D721Med (cell line): Measurements from ENCODE around the gene ZNHIT6.

Experiments used
- DNase-seq: peaks from one replicate; pipeline ENCODE4 v3.0.0; 2011; ENCODE audit warnings: low spot score; ENCODE audit not compliant: insufficient read length
- FAIRE-seq: peaks from 2 replicates; lab custom pipeline; 2011; peaks lifted over from hg19 to GRCh38; lab: Jason Lieb, UNC
- CTCF ChIP-seq: IDR thresholded peaks from 2 replicates; pipeline ENCODE4 v1.5.1; 2012; ENCODE audit warnings: mild to moderate bottlenecking, control low read depth; ENCODE audit not compliant: insufficient read depth; ENCODE audit errors: missing control alignments

ZNHIT6 gene

GRCh38 chr1:85621430-85621829, 86.8 kb downstream of the ZNHIT6 start:
- no peak for FAIRE-seq
- DNase-seq = no peak
- no peak for TF ChIP-seq CTCF

- no peak for TF ChIP-seq CTCF
- FAIRE-seq (no peak), DNase-seq (no peak)
Measured at GRCh38 chr1:85617633-85618100, 90.6 kb downstream of the ZNHIT6 start.

- FAIRE-seq = no peak
- DNase-seq = no peak
- no peak for TF ChIP-seq CTCF
Measured at GRCh38 chr1:85616736-85617135, 91.5 kb downstream of the ZNHIT6 start.

GRCh38 chr1:85616364-85616705, 91.9 kb downstream of the ZNHIT6 start:
- DNase-seq (no peak), FAIRE-seq (no peak)
- no peak for TF ChIP-seq CTCF

- no peak for TF ChIP-seq CTCF
- FAIRE-seq (no peak), DNase-seq (no peak)
Measured at GRCh38 chr1:85615586-85616363, 92.5 kb downstream of the ZNHIT6 start.

GRCh38 chr1:85612704-85613361, 95.4 kb downstream of the ZNHIT6 start:
- no peak for TF ChIP-seq CTCF
- DNase-seq = no peak
- no peak for FAIRE-seq

GRCh38 chr1:85611856-85612255, 96.4 kb downstream of the ZNHIT6 start:
- FAIRE-seq (no peak), DNase-seq (no peak)
- TF ChIP-seq CTCF = no peak
